Neural cell (in vitro differentiated cells): ENCODE data around the gene CCSAP. TPM values are rescaled to one million over a fixed set of nuclear protein-coding genes. Genes with fewer than 3 reads are reported as not detected.

Experiments
- H2AFZ ChIP-seq: fragments of 200-600, 300-800 bp; sonication (generic), shearing (Covaris generic); 2 replicates; pipeline ENCODE4 v1.6.0; 2014; ENCODE audit warnings: low read depth, mild to moderate bottlenecking, antibody characterized with exemption, low read length, moderate library complexity
- H3F3A ChIP-seq: fragments of 200-600 bp; shearing (Covaris generic); 2 replicates; pipeline ENCODE4 v1.6.1; 2016; ENCODE audit warnings: mild to moderate bottlenecking, moderate library complexity, mixed read lengths, antibody characterized with exemption, low read length; ENCODE audit not compliant: insufficient read depth, poor library complexity, severe bottlenecking
- H3K27ac ChIP-seq: fragments of 200-600, 300-800 bp; sonication (generic), shearing (Covaris generic); 2 replicates; pipeline ENCODE4 v1.5.1; 2014; ENCODE audit warnings: mild to moderate bottlenecking, low read length, moderate library complexity
- H3K27me3 ChIP-seq: fragments of 300-800, 200-600 bp; sonication (generic), shearing (Covaris generic); 2 replicates; pipeline ENCODE4 v1.6.0; 2014; ENCODE audit warnings: mild to moderate bottlenecking, low read depth, low read length, moderate library complexity; ENCODE audit not compliant: insufficient read depth
- H3K36me3 ChIP-seq: fragments of 300-800, 200-600 bp; sonication (generic), shearing (Covaris generic); 2 replicates; pipeline ENCODE4 v1.5.1; 2014; ENCODE audit warnings: mild to moderate bottlenecking, antibody characterized with exemption, low read length, moderate library complexity; ENCODE audit not compliant: insufficient read depth
- H3K4me2 ChIP-seq: fragments of 300-800, 200-600 bp; sonication (generic), shearing (Covaris generic); 2 replicates; pipeline ENCODE4 v1.6.0; 2014; ENCODE audit warnings: mild to moderate bottlenecking, low read length
- H3K4me3 ChIP-seq: fragments of 300-800, 200-600 bp; sonication (generic), shearing (Covaris generic); 2 replicates; pipeline ENCODE4 v1.5.1; 2014; ENCODE audit warnings: mild to moderate bottlenecking, low read length, moderate library complexity
- H3K79me2 ChIP-seq: fragments of 200-600 bp; shearing (Covaris generic); replicated peaks from 2 replicates; pipeline ENCODE4 v1.6.0; 2014; ENCODE audit warnings: mild to moderate bottlenecking, low read length, moderate library complexity; ENCODE audit not compliant: insufficient read depth
- H3K9ac ChIP-seq: fragments of 300-800, 200-600 bp; sonication (generic), shearing (Covaris generic); 2 replicates; pipeline ENCODE4 v1.6.1; 2016; ENCODE audit warnings: mild to moderate bottlenecking, low read length, mixed read lengths
- H3K9me2 ChIP-seq: fragments of 200-600 bp; shearing (Covaris generic); 2 replicates; pipeline ENCODE4 v1.6.1; 2016; ENCODE audit warnings: mild to moderate bottlenecking, low read length, mixed read lengths; ENCODE audit not compliant: insufficient read depth
- H3K9me3 ChIP-seq: fragments of 200-600, 300-800 bp; sonication (generic), shearing (Covaris generic); 2 replicates; pipeline ENCODE4 v1.6.1; 2016; ENCODE audit warnings: mild to moderate bottlenecking, mixed run types, low read length, moderate library complexity, mixed read lengths
- H4K20me1 ChIP-seq: fragments of 200-600 bp; shearing (Covaris generic); 2 replicates; pipeline ENCODE4 v1.6.1; 2016; ENCODE audit warnings: mild to moderate bottlenecking, mixed run types; ENCODE audit not compliant: insufficient read depth
- EP300 ChIP-seq: fragments of 450-650 bp; conservative IDR thresholded peaks from 2 replicates; pipeline ENCODE4 v1.6.1; 2014; ENCODE audit warnings: antibody characterized with exemption, mild to moderate bottlenecking, moderate library complexity; ENCODE audit not compliant: poor library complexity, severe bottlenecking
- EZH2 ChIP-seq: fragments of 200-600, 300-800 bp; shearing (Covaris generic), sonication (generic); IDR thresholded peaks from 2 replicates; pipeline ENCODE4 v1.6.1; 2014; ENCODE audit warnings: antibody characterized with exemption, low read length, borderline replicate concordance, mild to moderate bottlenecking; ENCODE audit not compliant: insufficient read depth, poor library complexity, severe bottlenecking
- MXI1 ChIP-seq: fragments of 450-650 bp; conservative IDR thresholded peaks from 2 replicates; pipeline ENCODE4 v1.6.1; 2014; ENCODE audit warnings: antibody characterized with exemption, mild to moderate bottlenecking; ENCODE audit not compliant: poor library complexity, severe bottlenecking
- POLR2AphosphoS5 ChIP-seq: IDR thresholded peaks from 2 replicates; pipeline ENCODE4 v1.6.1; 2012
- RAD21 ChIP-seq: fragments of 450-650 bp; conservative IDR thresholded peaks from 2 replicates; pipeline ENCODE4 v1.6.1; 2014; ENCODE audit warnings: antibody characterized with exemption, mild to moderate bottlenecking, moderate library complexity
- SMC3 ChIP-seq: fragments of 450-650 bp; conservative IDR thresholded peaks from 2 replicates; pipeline ENCODE4 v1.6.1; 2014; ENCODE audit warnings: antibody characterized with exemption, mild to moderate bottlenecking, moderate library complexity; ENCODE audit not compliant: poor library complexity
- TAF1 ChIP-seq: IDR thresholded peaks from 2 replicates; pipeline ENCODE4 v1.6.1; 2012; ENCODE audit warnings: low read depth
- polyA plus RNA-seq: library from polyadenylated mRNA; depleted of rRNA; stranded (reverse); fragments of >200 nt; gene quantifications from 2 replicates; pipeline ENCODE4 v1.2.3, GENCODE V29; 2014
- TF ChIP-seq, protein P1 (sequence below): fragments of 450-650 bp; IDR thresholded peaks from 2 replicates; pipeline ENCODE4 v1.5.1; 2014; ENCODE audit warnings: antibody characterized with exemption, mild to moderate bottlenecking, moderate library complexity; ENCODE audit not compliant: poor library complexity, severe bottlenecking
- TF ChIP-seq, protein P2 (sequence below): IDR thresholded peaks from 2 replicates; pipeline ENCODE4 v1.6.1; 2012; ENCODE audit warnings: borderline replicate concordance

The CCSAP gene
- polyA plus RNA-seq, 1 donor from 2014 or later: 66.7 TPM

DNA sequence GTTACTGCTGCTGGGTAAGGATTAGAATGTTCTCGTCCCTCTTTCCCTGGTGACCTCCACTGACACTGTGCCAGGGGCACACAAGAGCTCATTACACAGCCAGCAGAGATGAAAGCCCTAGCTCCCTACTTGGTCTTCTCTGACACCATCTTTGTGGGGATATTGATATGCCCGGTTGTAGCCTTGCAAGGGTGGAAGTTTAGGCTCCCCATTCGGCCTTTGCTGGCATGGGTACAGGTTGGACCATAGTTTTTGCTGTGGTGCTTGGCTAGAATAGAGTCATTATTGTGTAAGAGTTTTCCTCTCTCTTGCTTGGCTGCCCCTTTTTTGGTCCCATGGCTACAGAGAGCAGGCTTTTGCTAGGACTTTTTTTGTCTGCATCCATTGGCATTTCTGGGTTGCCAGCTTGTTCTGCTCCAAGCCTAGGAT lies 59.6 kb downstream of the CCSAP start:
- Histone ChIP-seq H4K20me1 (no peaks in the 10 kb centered on the region), H3K4me2 (no peak overlapping the region), H3K9me2 (no peaks in the 10 kb centered on the region), H3F3A (no peaks in the 10 kb centered on the region), H3K4me3 (no peak overlapping the region), H3K79me2 (peaks cover 33% of the 10 kb centered on the region), H3K36me3 (no peaks in the 10 kb centered on the region), H3K9me3 (no peaks in the 10 kb centered on the region), H2AFZ (no peak overlapping the region), H3K9ac (no peak overlapping the region), H3K27me3 (no peaks in the 10 kb centered on the region), H3K27ac (no peak overlapping the region)
- TF ChIP-seq EP300: no peak
- TF ChIP-seq, protein P1, sequence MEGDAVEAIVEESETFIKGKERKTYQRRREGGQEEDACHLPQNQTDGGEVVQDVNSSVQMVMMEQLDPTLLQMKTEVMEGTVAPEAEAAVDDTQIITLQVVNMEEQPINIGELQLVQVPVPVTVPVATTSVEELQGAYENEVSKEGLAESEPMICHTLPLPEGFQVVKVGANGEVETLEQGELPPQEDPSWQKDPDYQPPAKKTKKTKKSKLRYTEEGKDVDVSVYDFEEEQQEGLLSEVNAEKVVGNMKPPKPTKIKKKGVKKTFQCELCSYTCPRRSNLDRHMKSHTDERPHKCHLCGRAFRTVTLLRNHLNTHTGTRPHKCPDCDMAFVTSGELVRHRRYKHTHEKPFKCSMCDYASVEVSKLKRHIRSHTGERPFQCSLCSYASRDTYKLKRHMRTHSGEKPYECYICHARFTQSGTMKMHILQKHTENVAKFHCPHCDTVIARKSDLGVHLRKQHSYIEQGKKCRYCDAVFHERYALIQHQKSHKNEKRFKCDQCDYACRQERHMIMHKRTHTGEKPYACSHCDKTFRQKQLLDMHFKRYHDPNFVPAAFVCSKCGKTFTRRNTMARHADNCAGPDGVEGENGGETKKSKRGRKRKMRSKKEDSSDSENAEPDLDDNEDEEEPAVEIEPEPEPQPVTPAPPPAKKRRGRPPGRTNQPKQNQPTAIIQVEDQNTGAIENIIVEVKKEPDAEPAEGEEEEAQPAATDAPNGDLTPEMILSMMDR: no peak
- TF ChIP-seq, protein P2, sequence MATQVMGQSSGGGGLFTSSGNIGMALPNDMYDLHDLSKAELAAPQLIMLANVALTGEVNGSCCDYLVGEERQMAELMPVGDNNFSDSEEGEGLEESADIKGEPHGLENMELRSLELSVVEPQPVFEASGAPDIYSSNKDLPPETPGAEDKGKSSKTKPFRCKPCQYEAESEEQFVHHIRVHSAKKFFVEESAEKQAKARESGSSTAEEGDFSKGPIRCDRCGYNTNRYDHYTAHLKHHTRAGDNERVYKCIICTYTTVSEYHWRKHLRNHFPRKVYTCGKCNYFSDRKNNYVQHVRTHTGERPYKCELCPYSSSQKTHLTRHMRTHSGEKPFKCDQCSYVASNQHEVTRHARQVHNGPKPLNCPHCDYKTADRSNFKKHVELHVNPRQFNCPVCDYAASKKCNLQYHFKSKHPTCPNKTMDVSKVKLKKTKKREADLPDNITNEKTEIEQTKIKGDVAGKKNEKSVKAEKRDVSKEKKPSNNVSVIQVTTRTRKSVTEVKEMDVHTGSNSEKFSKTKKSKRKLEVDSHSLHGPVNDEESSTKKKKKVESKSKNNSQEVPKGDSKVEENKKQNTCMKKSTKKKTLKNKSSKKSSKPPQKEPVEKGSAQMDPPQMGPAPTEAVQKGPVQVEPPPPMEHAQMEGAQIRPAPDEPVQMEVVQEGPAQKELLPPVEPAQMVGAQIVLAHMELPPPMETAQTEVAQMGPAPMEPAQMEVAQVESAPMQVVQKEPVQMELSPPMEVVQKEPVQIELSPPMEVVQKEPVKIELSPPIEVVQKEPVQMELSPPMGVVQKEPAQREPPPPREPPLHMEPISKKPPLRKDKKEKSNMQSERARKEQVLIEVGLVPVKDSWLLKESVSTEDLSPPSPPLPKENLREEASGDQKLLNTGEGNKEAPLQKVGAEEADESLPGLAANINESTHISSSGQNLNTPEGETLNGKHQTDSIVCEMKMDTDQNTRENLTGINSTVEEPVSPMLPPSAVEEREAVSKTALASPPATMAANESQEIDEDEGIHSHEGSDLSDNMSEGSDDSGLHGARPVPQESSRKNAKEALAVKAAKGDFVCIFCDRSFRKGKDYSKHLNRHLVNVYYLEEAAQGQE: no peak
- TF ChIP-seq EZH2: no peak
- TF ChIP-seq MXI1: no peak
- TF ChIP-seq SMC3: no peak
- TF ChIP-seq TAF1: no peak
- no peak for TF ChIP-seq POLR2AphosphoS5
- no peak for TF ChIP-seq RAD21

DNA sequence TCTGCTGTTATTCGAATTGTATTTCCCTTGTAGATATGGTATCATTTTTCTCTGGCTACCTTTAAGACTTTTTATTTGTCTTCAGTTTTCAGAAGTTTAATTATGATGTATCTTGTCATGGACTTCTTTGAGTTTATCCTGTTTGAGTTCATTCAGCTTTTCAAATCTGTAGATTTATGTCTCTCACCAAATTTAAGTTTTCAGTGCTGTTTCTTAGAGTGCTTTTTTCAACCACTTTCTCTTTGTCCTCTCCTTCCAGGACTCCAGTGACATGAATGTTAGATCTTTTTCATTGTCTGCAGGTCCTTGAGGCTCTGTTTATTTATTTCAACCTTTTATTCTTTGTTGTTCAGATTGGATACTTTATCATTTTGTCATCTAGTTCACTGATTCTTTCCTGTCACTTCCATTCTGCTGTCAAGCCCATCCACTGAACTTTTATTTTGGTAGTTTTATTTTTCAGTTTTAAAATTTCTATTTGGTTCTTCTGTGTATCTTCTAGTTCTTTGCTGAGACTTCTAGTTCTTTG lies 60.5 kb downstream of the CCSAP start:
- H3K4me2 ChIP-seq: no peak overlapping the region
- H3K27ac ChIP-seq: no peak overlapping the region
- H2AFZ ChIP-seq: no peak overlapping the region
- H3F3A ChIP-seq: no peaks in the 10 kb centered on the region
- H4K20me1 ChIP-seq: no peaks in the 10 kb centered on the region
- H3K4me3 ChIP-seq: no peak overlapping the region
- H3K9me3 ChIP-seq: no peaks in the 10 kb centered on the region
- peaks cover 35% of the 10 kb centered on the region for H3K79me2 ChIP-seq
- H3K9me2 ChIP-seq: no peaks in the 10 kb centered on the region
- TF ChIP-seq, protein P2: no peak
- TF ChIP-seq POLR2AphosphoS5 (no peak), EZH2 (no peak), RAD21 (no peak), SMC3 (no peak), EP300 (no peak), MXI1 (no peak), TAF1 (no peak)
- TF ChIP-seq, protein P1: no peak
- no peaks in the 10 kb centered on the region for H3K27me3 ChIP-seq
- H3K36me3 ChIP-seq: no peaks in the 10 kb centered on the region
- H3K9ac ChIP-seq: no peak overlapping the region
